WTC11 (cell line): ENCODE data around the gene ZDHHC16. TPM values are rescaled to one million over a fixed set of nuclear protein-coding genes. Genes with fewer than 3 reads are reported as not detected.
A peak's percentile ranks its signal among the peaks of the same experiment; 100 is the strongest.
"Not testable (repeated sequence)": the region's sequence is repeated elsewhere in the genome, so short reads cannot be mapped to it uniquely, and the experiment has no call there.

ENCODE experiments used
- ATAC-seq: fragments of 200-7000 bp; cut with Tn5 transposase; 2 replicates; pipeline ENCODE4 v1.10.0; 2021; ENCODE audit warnings: mild to moderate bottlenecking, moderate library complexity
- CTCF ChIA-PET: fragments of 300-600 bp; sonication (Branson Sonifier 250); formaldehyde crosslinking; loops from one replicate; lab custom pipeline; 2021; ENCODE audit warnings: antibody characterized with exemption; lab: Charles Lee
- POLR2A ChIA-PET: fragments of 350-600 bp; sonication (Branson Sonifier 250); formaldehyde crosslinking; loops from one replicate; lab custom pipeline; 2021; ENCODE audit warnings: antibody characterized with exemption; lab: Charles Lee
- DNase-seq: peaks from one replicate; pipeline ENCODE4 v3.0.0; 2021; ENCODE audit warnings: low spot score
- H3K27ac Mint-ChIP-seq: 2 replicates; pipeline ENCODE4 v1.8.0; 2021; ENCODE audit warnings: mixed read lengths
- H3K27me3 Mint-ChIP-seq: 2 replicates; pipeline ENCODE4 v1.8.0; 2021; ENCODE audit warnings: low read depth, mild to moderate bottlenecking, moderate library complexity, mixed read lengths
- H3K36me3 Mint-ChIP-seq: 2 replicates; pipeline ENCODE4 v1.8.0; 2021; ENCODE audit warnings: mixed read lengths
- H3K4me1 Mint-ChIP-seq: 2 replicates; pipeline ENCODE4 v1.8.0; 2022; ENCODE audit warnings: mixed read lengths
- H3K4me3 Mint-ChIP-seq: 2 replicates; pipeline ENCODE4 v1.8.0; 2021; ENCODE audit warnings: mild to moderate bottlenecking, moderate library complexity, mixed read lengths
- H3K9me3 Mint-ChIP-seq: 2 replicates; pipeline ENCODE4 v1.8.0; 2021; ENCODE audit warnings: mixed read lengths
- CBFB ChIP-seq: sonication (generic); formaldehyde crosslinking; IDR thresholded peaks from 2 replicates; pipeline ENCODE4 v1.8.1; 2022; ENCODE audit warnings: mild to moderate bottlenecking, low read depth, missing genetic modification reagents
- CREB1 ChIP-seq: sonication (generic); formaldehyde crosslinking; IDR thresholded peaks from 2 replicates; pipeline ENCODE4 v1.8.0; 2023; ENCODE audit warnings: mild to moderate bottlenecking, missing genetic modification reagents
- ELF4 ChIP-seq: sonication (generic); formaldehyde crosslinking; IDR thresholded peaks from 2 replicates; pipeline ENCODE4 v1.8.1; 2022; ENCODE audit warnings: low read depth, mild to moderate bottlenecking, moderate library complexity, missing genetic modification reagents
- EMX1 ChIP-seq: fragments of 250-450 bp; sonication (Bioruptor Pico); IDR thresholded peaks from 2 replicates; pipeline ENCODE4 v1.8.0; 2021; ENCODE audit warnings: mild to moderate bottlenecking
- FOXK1 ChIP-seq: sonication (generic); formaldehyde crosslinking; IDR thresholded peaks from 2 replicates; pipeline ENCODE4 v1.8.0; 2022; ENCODE audit warnings: mild to moderate bottlenecking, moderate library complexity, missing genetic modification reagents
- GTF2I ChIP-seq: fragments of 250-450 bp; sonication (Bioruptor Pico); conservative IDR thresholded peaks from 2 replicates; pipeline ENCODE4 v1.4.0; 2021; ENCODE audit warnings: mild to moderate bottlenecking
- IRF2 ChIP-seq: sonication (generic); formaldehyde crosslinking; IDR thresholded peaks from 2 replicates; pipeline ENCODE4 v1.8.0; 2022; ENCODE audit warnings: low read depth, missing genetic modification reagents, borderline replicate concordance
- MYBL2 ChIP-seq: sonication (generic); formaldehyde crosslinking; IDR thresholded peaks from 2 replicates; pipeline ENCODE4 v1.8.1; 2023; ENCODE audit warnings: mild to moderate bottlenecking, moderate library complexity, missing genetic modification reagents
- NFE2L1 ChIP-seq: sonication (generic); formaldehyde crosslinking; IDR thresholded peaks from 2 replicates; pipeline ENCODE4 v1.8.1; 2023; ENCODE audit warnings: missing genetic modification reagents
- NFYB ChIP-seq: sonication (generic); formaldehyde crosslinking; conservative IDR thresholded peaks from 2 replicates; pipeline ENCODE4 v1.8.0; 2022; ENCODE audit warnings: low read depth, missing genetic modification reagents
- NR2C2 ChIP-seq: sonication (generic); formaldehyde crosslinking; IDR thresholded peaks from 2 replicates; pipeline ENCODE4 v1.8.0; 2022; ENCODE audit warnings: mild to moderate bottlenecking, missing genetic modification reagents
- TP53 ChIP-seq: sonication (generic); formaldehyde crosslinking; IDR thresholded peaks from 2 replicates; pipeline ENCODE4 v1.8.1; 2023; ENCODE audit warnings: mild to moderate bottlenecking, missing genetic modification reagents
- ZBTB21 ChIP-seq: sonication (generic); formaldehyde crosslinking; IDR thresholded peaks from 2 replicates; pipeline ENCODE4 v1.8.1; 2023; ENCODE audit warnings: mild to moderate bottlenecking, missing genetic modification reagents, borderline replicate concordance
- total RNA-seq: library from RNA; stranded (reverse); gene quantifications from 3 replicates; pipeline ENCODE4 v1.2.3, GENCODE V29; 2021
- TF ChIP-seq, protein P1 (sequence below): sonication (generic); formaldehyde crosslinking; IDR thresholded peaks from 2 replicates; pipeline ENCODE4 v1.8.0; 2022; ENCODE audit warnings: mild to moderate bottlenecking, missing genetic modification reagents
- TF ChIP-seq, protein P2 (sequence below): fragments of 250-450 bp; sonication (Bioruptor Pico); IDR thresholded peaks from 2 replicates; pipeline ENCODE4 v1.8.0; 2021; ENCODE audit warnings: mild to moderate bottlenecking
- TF ChIP-seq, protein P3 (sequence below): fragments of 250-450 bp; sonication (Bioruptor Pico); IDR thresholded peaks from 2 replicates; pipeline ENCODE4 v1.9.0; 2021; ENCODE audit warnings: mild to moderate bottlenecking
- TF ChIP-seq, protein P4 (sequence below): sonication (generic); formaldehyde crosslinking; IDR thresholded peaks from 2 replicates; pipeline ENCODE4 v1.8.0; 2023; ENCODE audit warnings: missing genetic modification reagents
- TF ChIP-seq, protein P5 (sequence below): sonication (generic); formaldehyde crosslinking; IDR thresholded peaks from 2 replicates; pipeline ENCODE4 v1.8.0; 2023; ENCODE audit warnings: missing genetic modification reagents, mild to moderate bottlenecking, borderline replicate concordance

ZDHHC16 gene
- total RNA-seq, 1 experiment from 2014 or later = 44.4 TPM

DNA sequence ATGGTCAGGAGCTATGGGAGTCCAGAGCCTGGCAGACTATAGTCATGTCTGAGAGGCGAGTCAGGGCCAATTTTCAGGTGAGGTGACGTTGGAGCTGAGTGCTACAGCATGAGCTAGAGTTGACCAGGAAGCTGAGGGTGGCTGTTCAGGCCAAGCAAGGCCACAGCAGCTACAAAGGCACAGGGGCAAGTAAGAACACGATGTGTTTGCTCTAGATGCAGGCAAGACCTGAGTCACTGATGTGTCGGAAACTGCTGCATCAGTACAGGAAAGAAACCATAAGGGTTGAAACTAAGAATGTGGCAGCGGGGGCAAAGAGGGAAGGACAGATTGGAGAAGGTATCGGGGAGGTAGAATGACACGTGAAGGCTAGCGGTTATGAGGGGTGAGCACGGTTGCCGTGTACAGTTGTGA lies 33.1 kb upstream of the ZDHHC16 start:
- H3K4me3 Mint-ChIP-seq = no peak overlapping the region
- no peak for TF ChIP-seq NFYB
- no peak for TF ChIP-seq EMX1 (CRISPR knock-in tag)
- TF ChIP-seq, protein P1, sequence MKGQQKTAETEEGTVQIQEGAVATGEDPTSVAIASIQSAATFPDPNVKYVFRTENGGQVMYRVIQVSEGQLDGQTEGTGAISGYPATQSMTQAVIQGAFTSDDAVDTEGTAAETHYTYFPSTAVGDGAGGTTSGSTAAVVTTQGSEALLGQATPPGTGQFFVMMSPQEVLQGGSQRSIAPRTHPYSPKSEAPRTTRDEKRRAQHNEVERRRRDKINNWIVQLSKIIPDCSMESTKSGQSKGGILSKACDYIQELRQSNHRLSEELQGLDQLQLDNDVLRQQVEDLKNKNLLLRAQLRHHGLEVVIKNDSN (CRISPR knock-in tag) = no peak
- TF ChIP-seq FOXK1 = no peak
- no peak for TF ChIP-seq CBFB (CRISPR knock-in tag)
- no peak for TF ChIP-seq TP53 (CRISPR knock-in tag)
- TF ChIP-seq NR2C2 (CRISPR knock-in tag) = no peak
- no peak for TF ChIP-seq CREB1
- no peak for TF ChIP-seq ELF4 (CRISPR knock-in tag)
- TF ChIP-seq, protein P2, sequence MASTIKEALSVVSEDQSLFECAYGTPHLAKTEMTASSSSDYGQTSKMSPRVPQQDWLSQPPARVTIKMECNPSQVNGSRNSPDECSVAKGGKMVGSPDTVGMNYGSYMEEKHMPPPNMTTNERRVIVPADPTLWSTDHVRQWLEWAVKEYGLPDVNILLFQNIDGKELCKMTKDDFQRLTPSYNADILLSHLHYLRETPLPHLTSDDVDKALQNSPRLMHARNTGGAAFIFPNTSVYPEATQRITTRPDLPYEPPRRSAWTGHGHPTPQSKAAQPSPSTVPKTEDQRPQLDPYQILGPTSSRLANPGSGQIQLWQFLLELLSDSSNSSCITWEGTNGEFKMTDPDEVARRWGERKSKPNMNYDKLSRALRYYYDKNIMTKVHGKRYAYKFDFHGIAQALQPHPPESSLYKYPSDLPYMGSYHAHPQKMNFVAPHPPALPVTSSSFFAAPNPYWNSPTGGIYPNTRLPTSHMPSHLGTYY (CRISPR knock-in tag) = no peak
- TF ChIP-seq, protein P3, sequence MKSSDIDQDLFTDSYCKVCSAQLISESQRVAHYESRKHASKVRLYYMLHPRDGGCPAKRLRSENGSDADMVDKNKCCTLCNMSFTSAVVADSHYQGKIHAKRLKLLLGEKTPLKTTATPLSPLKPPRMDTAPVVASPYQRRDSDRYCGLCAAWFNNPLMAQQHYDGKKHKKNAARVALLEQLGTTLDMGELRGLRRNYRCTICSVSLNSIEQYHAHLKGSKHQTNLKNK (CRISPR knock-in tag) = no peak
- TF ChIP-seq, protein P4, sequence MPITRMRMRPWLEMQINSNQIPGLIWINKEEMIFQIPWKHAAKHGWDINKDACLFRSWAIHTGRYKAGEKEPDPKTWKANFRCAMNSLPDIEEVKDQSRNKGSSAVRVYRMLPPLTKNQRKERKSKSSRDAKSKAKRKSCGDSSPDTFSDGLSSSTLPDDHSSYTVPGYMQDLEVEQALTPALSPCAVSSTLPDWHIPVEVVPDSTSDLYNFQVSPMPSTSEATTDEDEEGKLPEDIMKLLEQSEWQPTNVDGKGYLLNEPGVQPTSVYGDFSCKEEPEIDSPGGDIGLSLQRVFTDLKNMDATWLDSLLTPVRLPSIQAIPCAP (CRISPR knock-in tag) = no peak
- TF ChIP-seq IRF2 (CRISPR knock-in tag) = no peak
- TF ChIP-seq, protein P5, sequence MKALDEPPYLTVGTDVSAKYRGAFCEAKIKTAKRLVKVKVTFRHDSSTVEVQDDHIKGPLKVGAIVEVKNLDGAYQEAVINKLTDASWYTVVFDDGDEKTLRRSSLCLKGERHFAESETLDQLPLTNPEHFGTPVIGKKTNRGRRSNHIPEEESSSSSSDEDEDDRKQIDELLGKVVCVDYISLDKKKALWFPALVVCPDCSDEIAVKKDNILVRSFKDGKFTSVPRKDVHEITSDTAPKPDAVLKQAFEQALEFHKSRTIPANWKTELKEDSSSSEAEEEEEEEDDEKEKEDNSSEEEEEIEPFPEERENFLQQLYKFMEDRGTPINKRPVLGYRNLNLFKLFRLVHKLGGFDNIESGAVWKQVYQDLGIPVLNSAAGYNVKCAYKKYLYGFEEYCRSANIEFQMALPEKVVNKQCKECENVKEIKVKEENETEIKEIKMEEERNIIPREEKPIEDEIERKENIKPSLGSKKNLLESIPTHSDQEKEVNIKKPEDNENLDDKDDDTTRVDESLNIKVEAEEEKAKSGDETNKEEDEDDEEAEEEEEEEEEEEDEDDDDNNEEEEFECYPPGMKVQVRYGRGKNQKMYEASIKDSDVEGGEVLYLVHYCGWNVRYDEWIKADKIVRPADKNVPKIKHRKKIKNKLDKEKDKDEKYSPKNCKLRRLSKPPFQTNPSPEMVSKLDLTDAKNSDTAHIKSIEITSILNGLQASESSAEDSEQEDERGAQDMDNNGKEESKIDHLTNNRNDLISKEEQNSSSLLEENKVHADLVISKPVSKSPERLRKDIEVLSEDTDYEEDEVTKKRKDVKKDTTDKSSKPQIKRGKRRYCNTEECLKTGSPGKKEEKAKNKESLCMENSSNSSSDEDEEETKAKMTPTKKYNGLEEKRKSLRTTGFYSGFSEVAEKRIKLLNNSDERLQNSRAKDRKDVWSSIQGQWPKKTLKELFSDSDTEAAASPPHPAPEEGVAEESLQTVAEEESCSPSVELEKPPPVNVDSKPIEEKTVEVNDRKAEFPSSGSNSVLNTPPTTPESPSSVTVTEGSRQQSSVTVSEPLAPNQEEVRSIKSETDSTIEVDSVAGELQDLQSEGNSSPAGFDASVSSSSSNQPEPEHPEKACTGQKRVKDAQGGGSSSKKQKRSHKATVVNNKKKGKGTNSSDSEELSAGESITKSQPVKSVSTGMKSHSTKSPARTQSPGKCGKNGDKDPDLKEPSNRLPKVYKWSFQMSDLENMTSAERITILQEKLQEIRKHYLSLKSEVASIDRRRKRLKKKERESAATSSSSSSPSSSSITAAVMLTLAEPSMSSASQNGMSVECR (CRISPR knock-in tag) = no peak
- TF ChIP-seq, all 79 proteins: peak for 0
- no peaks in the 10 kb centered on the region for H3K27me3 Mint-ChIP-seq
- no peak for ATAC-seq
- H3K27ac Mint-ChIP-seq = peak overlapping the region; percentile 14; the same call in 1 of the 2 replicates
- DNase-seq = no peak
- H3K4me1 Mint-ChIP-seq = peaks cover 20% of the 10 kb centered on the region
- ChIA-PET CTCF (interaction anchor here (0.9 to 1.4 kb wide), 2 partner anchors 10 to 21 kb away, joined by 3 to 4 read pairs; no protein-coding TSS in a partner anchor), POLR2A (no interaction called here)
- no peaks in the 10 kb centered on the region for H3K36me3 Mint-ChIP-seq
- H3K9me3 Mint-ChIP-seq = no peaks in the 10 kb centered on the region

DNA sequence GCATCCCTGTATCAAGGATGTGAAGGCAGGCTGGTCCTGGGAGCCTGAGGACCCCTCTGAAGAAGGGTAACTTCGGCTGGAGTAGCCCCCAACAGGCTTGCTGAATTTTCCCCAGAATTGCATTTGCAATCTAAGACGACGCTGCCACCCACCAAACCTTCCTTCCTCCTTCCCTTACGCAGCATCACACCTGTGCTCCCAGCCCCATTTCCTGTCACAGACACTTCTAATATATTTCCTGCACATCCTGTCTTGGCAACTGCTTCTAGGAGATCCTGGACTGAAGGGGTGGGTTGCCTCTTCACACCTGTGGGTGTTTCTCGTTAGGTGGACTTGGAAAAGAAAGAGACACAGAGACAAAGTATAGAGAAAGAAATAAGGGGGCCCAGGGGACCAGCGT lies 29.4 kb upstream of the ZDHHC16 start:
- H3K9me3 Mint-ChIP-seq = no peaks in the 10 kb centered on the region
- no peak overlapping the region for H3K27ac Mint-ChIP-seq
- ChIA-PET POLR2A (no interaction called here), CTCF (no interaction called here)
- no peak for DNase-seq
- H3K27me3 Mint-ChIP-seq = no peaks in the 10 kb centered on the region
- no peak overlapping the region for H3K4me3 Mint-ChIP-seq
- H3K4me1 Mint-ChIP-seq = peaks cover 34% of the 10 kb centered on the region
- TF ChIP-seq ZBTB21 (CRISPR knock-in tag) = no peak
- TF ChIP-seq, protein P2 (CRISPR knock-in tag) = no peak
- TF ChIP-seq NFE2L1 (CRISPR knock-in tag) = no peak
- TF ChIP-seq GTF2I (CRISPR knock-in tag) = no peak
- no peak for TF ChIP-seq IRF2 (CRISPR knock-in tag)
- TF ChIP-seq MYBL2 (CRISPR knock-in tag) = no peak
- no peaks in the 10 kb centered on the region for H3K36me3 Mint-ChIP-seq
- no peak for ATAC-seq

DNA sequence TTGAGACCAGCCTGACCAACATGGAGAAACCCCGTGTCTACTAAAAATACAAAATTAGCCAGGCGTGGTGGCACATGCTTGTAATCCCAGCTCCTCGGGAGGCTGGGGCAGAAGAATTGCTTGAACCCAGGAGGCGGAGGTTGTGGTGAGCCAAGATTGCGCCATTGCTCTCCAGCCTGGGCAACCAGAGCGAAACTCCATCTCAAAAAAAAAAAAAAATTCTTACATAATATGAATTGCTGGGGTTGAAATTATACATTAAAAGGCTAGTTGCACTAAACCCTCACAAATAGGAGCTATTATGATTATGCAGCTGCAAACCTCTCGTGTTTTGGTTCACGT lies 22.2 kb upstream of the ZDHHC16 start:
- DNase-seq, ATAC-seq, H3K27me3 Mint-ChIP-seq, H3K9me3 Mint-ChIP-seq, POLR2A ChIA-PET, H3K4me3 Mint-ChIP-seq: not testable (repeated sequence)
- CTCF ChIA-PET = interaction anchor here (0.8 to 1.7 kb wide), 4 partner anchors 11 to 23 kb away, joined by 3 to 11 read pairs (median 4); partner anchors contain the start of gene RRP12
- H3K4me1 Mint-ChIP-seq = peaks cover 23% of the 10 kb centered on the region
- H3K27ac Mint-ChIP-seq = peak overlapping the region; percentile 43
- peaks cover 17% of the 10 kb centered on the region for H3K36me3 Mint-ChIP-seq
